GM18508 (cell line): ENCODE measurements around the gene CBFA2T3.

Source experiments
- ATAC-seq: cut with Tn5 transposase; IDR thresholded peaks from one replicate; pipeline ENCODE4 v1.9.1; 2021; ENCODE audit warnings: moderate number of reproducible peaks; ENCODE audit not compliant: insufficient read depth, unreplicated experiment

CBFA2T3 gene

GRCh38 chr16:88833086-88833485 is 143.9 kb downstream of the CBFA2T3 start:
- ATAC-seq, result no peak

- ATAC-seq, result no peak
Measured at GRCh38 chr16:88831838-88832237, 145.2 kb downstream of the CBFA2T3 start.

GRCh38 chr16:88830783-88831182 is 146.2 kb downstream of the CBFA2T3 start:
- no peak for ATAC-seq

- ATAC-seq, result no peak
Measured at GRCh38 chr16:88830258-88830657, 146.7 kb downstream of the CBFA2T3 start.

GRCh38 chr16:88828711-88829110 is 148.3 kb downstream of the CBFA2T3 start:
- no peak for ATAC-seq

GRCh38 chr16:88827727-88828126 is 149.3 kb downstream of the CBFA2T3 start:
- ATAC-seq, result no peak

- no peak for ATAC-seq
Measured at GRCh38 chr16:88826070-88826840, 150.8 kb downstream of the CBFA2T3 start.

GRCh38 chr16:88825146-88825545 is 151.9 kb downstream of the CBFA2T3 start:
- no peak for ATAC-seq
